H1 (cell line): Measurements from ENCODE around the gene CABP5. TPM values are rescaled to one million over a fixed set of nuclear protein-coding genes. Genes with fewer than 3 reads are reported as not detected.
A peak's percentile ranks its signal among the peaks of the same experiment; 100 is the strongest.

Source experiments
- ASH2L ChIP-seq: fragments of 200-600, 300-600 bp; sonication (generic); IDR thresholded peaks from one replicate; pipeline ENCODE4 v1.7.1; 2017; ENCODE audit warnings: low read length
- CREB1 ChIP-seq: IDR thresholded peaks from 2 replicates; pipeline ENCODE4 v1.6.1; 2012; ENCODE audit warnings: inconsistent platforms
- FOSL1 ChIP-seq: IDR thresholded peaks from 2 replicates; pipeline ENCODE4 v1.6.1; 2011; ENCODE audit warnings: mild to moderate bottlenecking, low read depth, low read length, moderate library complexity; ENCODE audit not compliant: insufficient read depth
- GABPA ChIP-seq: IDR thresholded peaks from 2 replicates; pipeline ENCODE4 v1.6.1; 2011; ENCODE audit warnings: mild to moderate bottlenecking, low read length, moderate library complexity, borderline replicate concordance; ENCODE audit not compliant: insufficient read depth
- GTF2F1 ChIP-seq: IDR thresholded peaks from 2 replicates; pipeline ENCODE4 v1.6.1; 2012; ENCODE audit warnings: low read depth, low read length, improper control_type of control experiment, borderline replicate concordance
- HDAC6 ChIP-seq: IDR thresholded peaks from one replicate; pipeline ENCODE4 v1.7.1; 2012; ENCODE audit warnings: low read depth, mild to moderate bottlenecking, inconsistent platforms, low read length, moderate library complexity
- PHF8 ChIP-seq: fragments of 200-600 bp; sonication (generic); conservative IDR thresholded peaks from 2 replicates; pipeline ENCODE4 v1.7.1; 2012; ENCODE audit warnings: low read depth, mild to moderate bottlenecking, inconsistent platforms, low read length, moderate library complexity
- POLR2A ChIP-seq, 2 experiments: IDR thresholded peaks; 1 replicate in 1 of 2; 2 replicates in 1 of 2; pipeline ENCODE4 v1.6.1; 2011; ENCODE audit warnings: low read depth in 2 of 2, low read length in 2 of 2, mild to moderate bottlenecking in 2 of 2; ENCODE audit errors: control extremely low read depth in 1 of 2
- POU5F1 ChIP-seq: IDR thresholded peaks from 2 replicates; pipeline ENCODE4 v1.6.1; 2011; ENCODE audit warnings: low read depth, mild to moderate bottlenecking, low read length, moderate library complexity
- RAD21 ChIP-seq, 2 experiments: IDR thresholded peaks in 1 of 2; conservative IDR thresholded peaks in 1 of 2; 2 replicates each; pipeline ENCODE4 v1.6.1; 2011; ENCODE audit warnings: low read depth in 2 of 2, low read length in 2 of 2, improper control_type of control experiment in 1 of 2, inconsistent platforms in 1 of 2, mild to moderate bottlenecking in 1 of 2, moderate library complexity in 1 of 2
- SAP30 ChIP-seq: fragments of 300-600 bp; sonication (generic); IDR thresholded peaks from 2 replicates; pipeline ENCODE4 v1.7.1; 2012; ENCODE audit warnings: low read length, moderate library complexity, mild to moderate bottlenecking, inconsistent platforms; ENCODE audit not compliant: insufficient read depth, insufficient replicate concordance
- SIRT6 ChIP-seq: IDR thresholded peaks from one replicate; pipeline ENCODE4 v1.7.1; 2012; ENCODE audit warnings: low read length, inconsistent platforms
- SUZ12 ChIP-seq: fragments of 200-600 bp; sonication (generic); IDR thresholded peaks from 2 replicates; pipeline ENCODE4 v1.6.1; 2012; ENCODE audit warnings: mild to moderate bottlenecking, inconsistent platforms, low read length, moderate library complexity, mixed read lengths
- TBP ChIP-seq: IDR thresholded peaks from 2 replicates; pipeline ENCODE4 v1.6.1; 2011; ENCODE audit warnings: low read depth, low read length, improper control_type of control experiment
- YY1 ChIP-seq: IDR thresholded peaks from 2 replicates; pipeline ENCODE4 v1.6.1; 2011; ENCODE audit warnings: low read depth, mild to moderate bottlenecking, low read length
- polyA plus RNA-seq, 7 experiments: library from polyadenylated mRNA; depleted of rRNA in 3 of 7; stranded (reverse) in 5 of 7; unstranded in 2 of 7; fragments of >200 nt in 5 of 7; fragments of 200-250 nt in 2 of 7; gene quantifications; 1 replicate in 5 of 7; 2 replicates in 1 of 7; 4 replicates in 1 of 7; pipeline versions ENCODE4 v1.2.1 to v1.2.3, GENCODE V29; 2011 to 2013; ENCODE audit warnings: missing spikeins in 2 of 7, mixed read lengths in 2 of 7
- total RNA-seq: library from RNA; stranded (reverse); fragmentation: NEBNext Ultra II Directional; extraction: Animal tissue kit (Norgen Biotek cat#: 25700); gene quantifications from 2 replicates; pipeline ENCODE4 v1.2.1, GENCODE V29; 2021
- TF ChIP-seq, protein P1 (sequence below): IDR thresholded peaks from 2 replicates; pipeline ENCODE4 v1.6.1; 2012; ENCODE audit warnings: inconsistent platforms

Gene CABP5
- total and polyA plus RNA-seq, 2 of the 8 experiments (the other 6 are each of a cell fraction or from before 2014, with no cell fraction given) = not detected

DNA sequence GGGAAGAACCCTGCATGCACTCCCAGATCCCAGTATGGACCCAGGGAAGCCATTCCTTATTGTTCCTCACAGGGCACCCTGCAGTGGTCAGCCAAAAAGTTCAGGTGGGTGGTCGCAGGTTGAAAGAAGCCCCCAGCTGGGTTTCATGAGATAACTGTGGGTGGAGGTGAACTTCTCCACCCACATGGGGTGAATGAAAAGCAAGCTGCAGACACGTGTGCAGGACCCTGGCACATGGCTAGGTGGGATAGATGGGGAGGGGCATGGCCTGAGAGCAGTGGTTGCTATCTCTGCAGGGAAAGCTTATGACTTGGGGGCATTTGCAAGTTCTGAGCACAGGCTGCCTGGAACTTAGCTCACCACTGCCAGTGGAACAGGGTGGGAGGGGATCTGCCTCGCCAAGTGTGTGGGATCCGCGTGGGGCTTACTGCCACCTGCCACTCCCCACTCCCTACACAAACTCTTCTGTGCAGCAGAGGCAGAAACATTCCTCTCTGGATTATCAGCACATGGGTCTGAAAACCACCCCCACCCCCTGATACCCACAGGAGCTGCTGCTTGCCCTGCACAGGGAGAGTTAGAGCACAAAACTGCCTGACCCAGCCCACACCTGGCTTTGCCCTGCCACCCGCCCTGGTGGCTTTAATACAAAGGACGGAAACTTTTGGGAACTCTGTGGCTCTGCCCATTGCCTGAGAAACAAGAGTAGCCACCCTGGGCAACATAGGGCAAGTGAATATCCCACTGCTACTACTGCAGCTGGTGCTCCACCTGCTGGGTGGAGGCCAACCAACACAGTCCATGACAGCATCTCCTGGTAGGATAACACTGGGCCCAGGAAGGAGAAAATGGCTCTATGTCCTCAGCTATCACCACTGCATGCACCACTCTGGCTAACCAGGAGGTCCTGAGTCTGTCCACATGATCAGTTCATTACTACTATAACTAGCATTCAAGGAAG is 42.3 kb upstream of the CABP5 start (continued):
- TF ChIP-seq SIRT6 = no peak
- TF ChIP-seq YY1 = no peak
- TF ChIP-seq, protein P1, sequence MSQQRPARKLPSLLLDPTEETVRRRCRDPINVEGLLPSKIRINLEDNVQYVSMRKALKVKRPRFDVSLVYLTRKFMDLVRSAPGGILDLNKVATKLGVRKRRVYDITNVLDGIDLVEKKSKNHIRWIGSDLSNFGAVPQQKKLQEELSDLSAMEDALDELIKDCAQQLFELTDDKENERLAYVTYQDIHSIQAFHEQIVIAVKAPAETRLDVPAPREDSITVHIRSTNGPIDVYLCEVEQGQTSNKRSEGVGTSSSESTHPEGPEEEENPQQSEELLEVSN = 0 out of 2 replicates have a peak, but pooled peaks have one; percentile 23
- TF ChIP-seq POLR2A (IDR thresholded peaks at IDR 0.05; ENCODE audit: control extremely low read depth in 1 of 2, low read depth in 2 of 2, low read length in 2 of 2) = 0 out of 3 replicates have a peak, but pooled peaks of 1 of the 2 experiments have one; percentile 23
- TF ChIP-seq RAD21 (IDR thresholded peaks at IDR 0.05 in 1 of 2, conservative IDR thresholded peaks at IDR 0.05 in 1 of 2; ENCODE audit: low read depth in 2 of 2, low read length in 2 of 2) = peak; percentile 55 to 71
- no peak for TF ChIP-seq POU5F1
- no peak for TF ChIP-seq HDAC6
- TF ChIP-seq PHF8 = no peak
- no peak for TF ChIP-seq SUZ12
- no peak for TF ChIP-seq TBP
- TF ChIP-seq ASH2L = peak; percentile 23
- no peak for TF ChIP-seq SAP30
- no peak for TF ChIP-seq CREB1
- no peak for TF ChIP-seq GABPA
- no peak for TF ChIP-seq FOSL1
- no peak for TF ChIP-seq GTF2F1
